ENCODE measurements around the gene PLEKHJ1.

DNA sequence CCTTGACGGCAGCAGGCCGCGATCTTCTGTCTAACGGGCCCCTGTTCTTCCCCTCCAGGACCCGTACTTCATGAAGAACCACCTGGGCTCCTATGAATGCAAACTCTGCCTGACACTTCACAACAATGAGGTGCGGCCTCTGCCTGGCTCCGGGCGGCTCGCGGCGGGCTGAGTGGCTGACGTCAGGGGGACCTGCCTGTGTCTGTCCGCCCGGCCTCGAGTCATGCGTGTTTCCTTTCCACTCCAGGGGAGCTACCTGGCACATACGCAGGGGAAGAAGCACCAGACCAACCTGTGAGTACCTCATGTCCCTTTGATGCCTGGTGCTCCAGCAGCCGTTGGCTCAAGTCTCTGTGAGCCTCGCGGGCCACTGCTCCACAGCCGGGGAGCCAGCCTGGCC lies 8.4 kb upstream of the PLEKHJ1 start:
- TF ChIP-seq, protein P1, sequence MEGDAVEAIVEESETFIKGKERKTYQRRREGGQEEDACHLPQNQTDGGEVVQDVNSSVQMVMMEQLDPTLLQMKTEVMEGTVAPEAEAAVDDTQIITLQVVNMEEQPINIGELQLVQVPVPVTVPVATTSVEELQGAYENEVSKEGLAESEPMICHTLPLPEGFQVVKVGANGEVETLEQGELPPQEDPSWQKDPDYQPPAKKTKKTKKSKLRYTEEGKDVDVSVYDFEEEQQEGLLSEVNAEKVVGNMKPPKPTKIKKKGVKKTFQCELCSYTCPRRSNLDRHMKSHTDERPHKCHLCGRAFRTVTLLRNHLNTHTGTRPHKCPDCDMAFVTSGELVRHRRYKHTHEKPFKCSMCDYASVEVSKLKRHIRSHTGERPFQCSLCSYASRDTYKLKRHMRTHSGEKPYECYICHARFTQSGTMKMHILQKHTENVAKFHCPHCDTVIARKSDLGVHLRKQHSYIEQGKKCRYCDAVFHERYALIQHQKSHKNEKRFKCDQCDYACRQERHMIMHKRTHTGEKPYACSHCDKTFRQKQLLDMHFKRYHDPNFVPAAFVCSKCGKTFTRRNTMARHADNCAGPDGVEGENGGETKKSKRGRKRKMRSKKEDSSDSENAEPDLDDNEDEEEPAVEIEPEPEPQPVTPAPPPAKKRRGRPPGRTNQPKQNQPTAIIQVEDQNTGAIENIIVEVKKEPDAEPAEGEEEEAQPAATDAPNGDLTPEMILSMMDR (IDR thresholded peaks at IDR 0.05) = no peak
- TF ChIP-seq POLR2AphosphoS5 (IDR thresholded peaks at IDR 0.05) (no peak), POLR2A (IDR thresholded peaks at IDR 0.05) (no peak)

Measured in suprapubic skin (tissue), 4 donors.